ENCODE data around the gene BLMH. TPM values are rescaled to one million over a fixed set of nuclear protein-coding genes. Genes with fewer than 3 reads are reported as not detected.

The BLMH gene
- total RNA-seq, 4 donors from 2014 or later, result 140 to 188 (median 176) TPM

DNA sequence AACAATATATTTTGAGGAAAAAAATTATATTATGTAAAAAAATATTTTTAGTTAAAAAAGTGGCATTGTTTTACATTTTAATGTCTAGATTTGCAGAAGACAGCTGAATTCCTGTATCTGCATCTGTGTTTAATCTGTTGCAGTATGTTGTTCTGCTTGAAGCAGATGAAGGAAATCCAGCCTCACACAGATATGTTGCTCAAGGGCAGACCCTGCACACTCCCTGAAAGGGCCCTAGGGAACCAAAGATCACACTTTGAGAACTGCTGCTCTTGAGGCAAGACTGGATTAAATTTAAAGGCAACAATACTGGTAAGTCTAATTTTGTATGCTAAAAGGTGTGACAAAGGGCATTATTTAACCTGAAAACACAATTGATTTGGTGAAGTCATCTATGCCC lies 39.8 kb downstream of the BLMH start:
- TF ChIP-seq POLR2AphosphoS5 (IDR thresholded peaks at IDR 0.05) (no peak), EP300 (IDR thresholded peaks at IDR 0.05) (no peak), POLR2A (IDR thresholded peaks at IDR 0.05) (no peak)
- TF ChIP-seq, protein P1, sequence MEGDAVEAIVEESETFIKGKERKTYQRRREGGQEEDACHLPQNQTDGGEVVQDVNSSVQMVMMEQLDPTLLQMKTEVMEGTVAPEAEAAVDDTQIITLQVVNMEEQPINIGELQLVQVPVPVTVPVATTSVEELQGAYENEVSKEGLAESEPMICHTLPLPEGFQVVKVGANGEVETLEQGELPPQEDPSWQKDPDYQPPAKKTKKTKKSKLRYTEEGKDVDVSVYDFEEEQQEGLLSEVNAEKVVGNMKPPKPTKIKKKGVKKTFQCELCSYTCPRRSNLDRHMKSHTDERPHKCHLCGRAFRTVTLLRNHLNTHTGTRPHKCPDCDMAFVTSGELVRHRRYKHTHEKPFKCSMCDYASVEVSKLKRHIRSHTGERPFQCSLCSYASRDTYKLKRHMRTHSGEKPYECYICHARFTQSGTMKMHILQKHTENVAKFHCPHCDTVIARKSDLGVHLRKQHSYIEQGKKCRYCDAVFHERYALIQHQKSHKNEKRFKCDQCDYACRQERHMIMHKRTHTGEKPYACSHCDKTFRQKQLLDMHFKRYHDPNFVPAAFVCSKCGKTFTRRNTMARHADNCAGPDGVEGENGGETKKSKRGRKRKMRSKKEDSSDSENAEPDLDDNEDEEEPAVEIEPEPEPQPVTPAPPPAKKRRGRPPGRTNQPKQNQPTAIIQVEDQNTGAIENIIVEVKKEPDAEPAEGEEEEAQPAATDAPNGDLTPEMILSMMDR (IDR thresholded peaks at IDR 0.05), result no peak
- H3K27me3 ChIP-seq, result no peaks in the 10 kb centered on the region
- no peak overlapping the region for H3K4me3 ChIP-seq
- no peaks in the 10 kb centered on the region for H3K4me1 ChIP-seq
- peaks cover 56% of the 10 kb centered on the region for H3K36me3 ChIP-seq
- no peak for DNase-seq (ENCODE audit: low spot score in 2 of 2)
- no peak overlapping the region for H3K27ac ChIP-seq
- no peaks in the 10 kb centered on the region for H3K9me3 ChIP-seq

GRCh38 chr17:30249460-30249859 lies 42.3 kb downstream of the BLMH start:
- Histone ChIP-seq H3K4me1 (no peaks in the 10 kb centered on the region), H3K36me3 (peaks cover 43% of the 10 kb centered on the region), H3K4me3 (no peak overlapping the region), H3K27me3 (no peaks in the 10 kb centered on the region), H3K9me3 (no peaks in the 10 kb centered on the region), H3K27ac (no peak overlapping the region)
- TF ChIP-seq, protein P1 (IDR thresholded peaks at IDR 0.05), result no peak
- TF ChIP-seq EP300 (IDR thresholded peaks at IDR 0.05) (no peak), POLR2AphosphoS5 (IDR thresholded peaks at IDR 0.05) (no peak), POLR2A (IDR thresholded peaks at IDR 0.05) (no peak)
- 99% methylated on average over 5 of the region's 5 CpGs for WGBS
- no peak for DNase-seq (ENCODE audit: low spot score in 2 of 2)

DNA sequence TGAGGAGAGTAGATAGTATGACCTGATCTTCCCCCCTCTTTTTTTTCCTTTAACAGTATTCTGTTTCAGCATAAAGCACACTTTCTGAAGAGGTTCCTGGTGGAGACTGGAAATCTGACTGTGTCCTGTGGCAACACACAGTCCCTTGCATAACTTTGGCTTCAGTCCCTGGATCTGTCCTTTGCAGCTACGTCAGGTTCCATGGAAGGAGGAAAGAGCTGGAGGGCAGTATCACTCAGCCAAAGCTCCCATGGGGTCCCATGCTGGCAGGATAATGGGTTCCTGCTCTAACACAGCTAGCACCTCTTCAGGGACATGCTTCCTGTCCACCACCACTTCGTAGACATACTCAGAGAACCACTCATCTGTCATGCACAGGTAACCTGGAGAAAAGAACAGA lies 43.0 kb downstream of the BLMH start:
- no peak for TF ChIP-seq EP300 (IDR thresholded peaks at IDR 0.05)
- TF ChIP-seq, protein P1 (IDR thresholded peaks at IDR 0.05), result no peak
- TF ChIP-seq POLR2AphosphoS5 (IDR thresholded peaks at IDR 0.05), result no peak
- TF ChIP-seq POLR2A (IDR thresholded peaks at IDR 0.05), result no peak
- H3K36me3 ChIP-seq, result peaks cover 43% of the 10 kb centered on the region
- no peak for DNase-seq (ENCODE audit: low spot score in 2 of 2)
- no peak overlapping the region for H3K27ac ChIP-seq
- H3K9me3 ChIP-seq, result no peaks in the 10 kb centered on the region
- WGBS, result 88% methylated on average over 2 of the region's 2 CpGs
- H3K4me3 ChIP-seq, result no peak overlapping the region
- no peaks in the 10 kb centered on the region for H3K27me3 ChIP-seq
- H3K4me1 ChIP-seq, result no peaks in the 10 kb centered on the region

GRCh38 chr17:30246460-30246859 lies 45.3 kb downstream of the BLMH start:
- H3K27me3 ChIP-seq, result no peaks in the 10 kb centered on the region
- no peak for DNase-seq (ENCODE audit: low spot score in 2 of 2)
- TF ChIP-seq POLR2AphosphoS5 (IDR thresholded peaks at IDR 0.05) (no peak), POLR2A (IDR thresholded peaks at IDR 0.05) (no peak), EP300 (IDR thresholded peaks at IDR 0.05) (no peak)
- TF ChIP-seq, protein P1 (IDR thresholded peaks at IDR 0.05), result no peak
- 92% methylated on average over 7 of the region's 7 CpGs for WGBS
- no peaks in the 10 kb centered on the region for H3K4me1 ChIP-seq
- no peaks in the 10 kb centered on the region for H3K9me3 ChIP-seq
- H3K36me3 ChIP-seq, result peaks cover 26% of the 10 kb centered on the region
- no peak overlapping the region for H3K27ac ChIP-seq
- no peak overlapping the region for H3K4me3 ChIP-seq

DNA sequence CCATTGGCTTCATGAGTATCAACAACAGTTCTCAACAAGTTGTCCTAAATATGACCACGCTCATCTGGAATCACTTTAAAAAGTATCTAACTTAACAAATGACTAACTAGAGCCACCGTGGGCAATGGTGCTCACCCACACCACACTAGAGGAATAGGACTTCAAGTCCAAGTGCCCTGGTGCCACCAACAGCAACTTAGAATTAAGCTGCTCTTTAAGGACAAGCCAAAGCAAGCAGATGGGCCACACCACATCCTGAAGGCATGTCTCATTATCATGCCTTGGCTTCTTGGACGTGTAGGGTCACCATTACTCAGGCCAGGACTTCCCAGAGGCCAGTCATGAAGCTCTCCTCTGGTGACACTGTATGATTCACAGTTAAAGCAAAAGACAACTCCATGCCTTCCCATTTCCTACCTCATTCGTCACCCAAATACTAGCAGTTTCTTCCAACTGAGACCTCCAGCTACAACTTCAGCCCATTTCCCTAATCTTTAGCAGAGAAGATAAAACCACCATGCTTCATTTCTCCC lies 46.8 kb downstream of the BLMH start:
- TF ChIP-seq POLR2AphosphoS5 (IDR thresholded peaks at IDR 0.05) (no peak), EP300 (IDR thresholded peaks at IDR 0.05) (no peak)
- Histone ChIP-seq H3K36me3 (peaks cover 23% of the 10 kb centered on the region), H3K9me3 (no peaks in the 10 kb centered on the region), H3K4me3 (no peak overlapping the region), H3K4me1 (no peaks in the 10 kb centered on the region), H3K27ac (no peak overlapping the region), H3K27me3 (no peaks in the 10 kb centered on the region)
- no peak for DNase-seq (ENCODE audit: low spot score in 2 of 2)
- WGBS, result 72% methylated on average over 4 of the region's 4 CpGs

DNA sequence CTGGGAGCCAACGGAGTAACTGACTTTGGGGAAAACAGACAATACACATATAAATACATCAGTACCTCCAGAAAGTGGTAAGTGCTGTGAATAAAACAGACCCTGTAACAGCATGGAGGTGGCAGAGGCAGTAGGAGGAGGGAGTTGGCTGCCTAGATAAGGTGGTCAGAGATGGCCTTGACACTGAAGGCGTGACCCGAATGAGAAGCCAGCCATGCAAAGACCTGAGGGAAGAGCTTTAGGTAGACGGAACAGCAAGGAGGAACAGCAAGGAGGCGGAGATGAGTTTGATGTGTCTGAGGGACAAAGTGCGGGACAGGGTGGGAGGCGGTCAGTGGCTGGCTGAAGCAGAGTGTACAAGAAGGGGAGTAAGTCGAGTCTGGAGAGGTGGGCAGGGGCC lies 48.2 kb downstream of the BLMH start:
- no peak for DNase-seq (ENCODE audit: low spot score in 2 of 2)
- Histone ChIP-seq H3K4me1 (no peaks in the 10 kb centered on the region), H3K9me3 (no peaks in the 10 kb centered on the region), H3K4me3 (no peak overlapping the region), H3K36me3 (peaks cover 11% of the 10 kb centered on the region), H3K27ac (no peak overlapping the region), H3K27me3 (peaks cover 4% of the 10 kb centered on the region)
- WGBS, result 84% methylated on average over 8 of the region's 8 CpGs
- TF ChIP-seq EP300 (IDR thresholded peaks at IDR 0.05), result no peak
- TF ChIP-seq POLR2AphosphoS5 (IDR thresholded peaks at IDR 0.05), result no peak
- TF ChIP-seq, protein P1 (IDR thresholded peaks at IDR 0.05), result no peak
- no peak for TF ChIP-seq POLR2A (IDR thresholded peaks at IDR 0.05)

Data from suprapubic skin (tissue), 4 donors.